HL-60/S4 treated with phorbol 12-myristate 13-acetate at 8.2 ng/mL for 4 days and 3 days (cell line): ENCODE data around the gene RSRC2.
"Not testable (repeated sequence)": the region's sequence is repeated elsewhere in the genome, so short reads cannot be mapped to it uniquely, and the experiment has no call there.

Experiments
- in situ Hi-C: fragments of 300-500 bp; cut with MboI; formaldehyde crosslinking; loops from 2 replicates; pipeline ENCODE4 v1.15.0; 2022; ENCODE audit warnings: low sequenced_read_pairs

RSRC2 gene

DNA sequence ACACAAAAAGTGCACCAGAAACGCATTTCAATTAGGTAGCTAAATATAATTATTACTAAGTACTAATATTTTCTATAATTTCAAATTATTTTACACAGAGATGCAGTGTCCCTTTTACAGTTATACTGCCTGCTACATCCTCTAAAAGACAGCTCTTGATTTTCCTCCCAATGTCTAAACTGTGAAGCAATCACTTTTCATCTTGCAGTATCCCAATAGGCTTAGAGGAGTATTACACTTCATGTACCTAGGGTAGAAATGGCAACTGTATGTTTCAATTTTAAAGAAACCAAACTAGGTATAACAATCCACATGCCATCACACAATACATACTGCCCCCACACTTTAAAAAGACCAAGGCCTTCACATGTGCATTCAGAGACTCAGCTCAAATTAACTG lies 7.3 kb downstream of the RSRC2 start:
- in situ Hi-C loops = no loop called here

DNA sequence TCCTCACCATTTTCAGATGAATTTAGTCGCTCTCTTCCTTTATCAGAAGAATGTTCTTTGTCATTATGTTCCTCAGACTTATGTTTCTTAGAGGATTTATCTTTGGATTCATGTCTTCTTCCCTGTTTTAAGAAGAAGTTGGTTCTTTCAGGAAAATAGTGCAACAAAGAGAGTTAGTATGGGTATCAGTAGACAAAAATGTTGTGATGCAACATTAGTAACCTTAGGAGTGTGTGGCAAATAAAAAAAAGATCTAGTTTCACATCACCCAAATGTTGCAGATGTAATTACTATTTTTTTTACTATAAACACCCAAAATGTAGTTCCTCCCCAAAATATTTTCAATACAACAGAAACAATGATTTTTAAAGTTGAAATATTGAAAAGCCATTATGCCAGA lies 7.8 kb downstream of the RSRC2 start:
- in situ Hi-C loops = no loop called here

DNA sequence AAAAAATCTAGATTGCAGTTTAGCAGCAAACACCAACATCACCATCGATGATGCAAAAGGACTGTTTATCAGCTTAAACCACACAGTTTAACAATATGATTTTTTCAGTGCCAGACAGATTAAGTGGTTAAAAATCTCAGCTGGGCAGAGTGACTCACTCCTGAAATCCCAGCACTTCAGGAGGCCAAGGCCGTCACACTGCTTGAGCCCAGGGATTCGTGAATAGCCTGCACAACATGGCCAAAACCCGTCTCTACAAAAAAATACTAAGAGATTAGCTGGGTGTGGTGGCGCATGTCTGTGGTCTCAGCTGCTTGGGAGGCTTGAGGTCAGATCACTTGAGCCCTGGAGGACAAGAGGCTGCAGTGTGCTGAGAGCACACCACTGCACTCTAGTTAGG lies 8.9 kb downstream of the RSRC2 start:
- in situ Hi-C loops = no loop called here

DNA sequence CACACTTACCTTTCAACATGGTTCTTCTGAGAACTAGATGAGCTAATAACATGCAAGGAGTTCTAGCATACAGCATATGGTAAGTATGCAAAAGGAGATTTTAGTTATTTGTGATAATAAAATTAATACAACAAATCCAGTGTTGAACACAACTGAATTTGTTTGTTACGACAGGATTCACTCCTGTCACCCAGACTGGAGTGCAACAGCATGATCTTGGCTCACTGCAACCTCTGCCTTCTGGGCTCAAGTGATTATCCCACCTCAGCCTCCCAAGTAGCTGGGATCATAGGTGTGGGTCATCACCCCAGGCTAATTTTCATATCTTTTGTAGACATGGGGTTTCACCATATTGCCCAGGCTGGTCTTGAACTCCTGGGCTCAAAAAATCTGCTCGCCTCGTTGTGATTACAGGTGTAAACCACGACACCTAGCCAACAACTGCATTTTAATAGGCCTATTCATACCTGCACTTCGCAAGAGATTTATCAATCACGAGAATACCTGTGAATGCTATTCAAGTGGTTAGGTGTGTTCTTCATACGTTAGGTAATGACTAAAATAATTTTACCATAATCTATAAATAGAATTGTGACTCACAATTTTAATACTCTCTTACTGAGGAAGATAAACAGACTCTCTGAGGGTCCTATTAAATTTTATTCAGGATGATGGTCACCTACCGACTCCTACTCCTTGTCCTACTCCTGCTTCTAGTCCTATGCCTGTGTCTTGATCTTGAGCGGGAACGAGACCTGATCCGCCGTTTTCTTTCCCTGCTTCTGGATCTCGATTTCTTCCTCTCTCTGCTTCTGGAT lies 10.0 kb downstream of the RSRC2 start:
- in situ Hi-C loops = no loop called here

DNA sequence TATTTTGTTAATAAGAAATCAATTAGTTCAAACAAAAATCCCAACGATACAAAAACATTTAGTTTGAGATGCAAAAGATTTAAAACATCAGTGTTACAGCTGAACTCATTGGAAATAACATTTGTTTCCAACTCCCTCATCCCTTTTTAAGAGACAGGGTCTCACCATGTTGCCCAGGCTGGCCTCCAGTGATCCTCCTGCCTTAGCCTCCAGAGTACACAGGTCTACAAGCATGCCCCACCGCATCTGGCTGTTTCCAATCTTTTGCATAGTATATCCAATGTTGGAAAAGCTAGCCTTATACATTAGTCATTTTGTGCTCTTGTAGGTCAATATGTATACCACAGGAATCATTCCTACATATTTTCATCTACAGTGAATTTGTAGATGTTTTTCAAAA lies 11.5 kb downstream of the RSRC2 start:
- in situ Hi-C loops = no loop called here

DNA sequence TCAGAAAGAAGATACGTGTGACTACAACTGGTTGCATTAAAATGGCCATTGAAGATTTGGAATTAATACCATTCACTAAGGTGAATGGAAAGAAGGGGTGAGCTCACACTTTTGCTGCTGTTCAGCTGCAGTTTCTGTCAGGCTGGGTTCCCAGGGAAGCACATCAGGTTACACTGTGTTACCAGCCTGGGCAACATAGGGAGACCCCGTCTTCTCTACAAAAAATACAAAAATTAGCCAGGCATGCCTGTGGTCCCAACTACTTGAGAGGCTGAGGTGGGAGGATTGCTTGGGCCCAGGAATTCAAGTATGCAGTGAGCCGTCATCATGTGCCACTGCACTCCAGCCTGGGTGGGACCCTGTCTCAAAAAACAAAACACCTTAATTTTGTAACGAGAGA lies 13.1 kb downstream of the RSRC2 start:
- in situ Hi-C loops = no loop called here

DNA sequence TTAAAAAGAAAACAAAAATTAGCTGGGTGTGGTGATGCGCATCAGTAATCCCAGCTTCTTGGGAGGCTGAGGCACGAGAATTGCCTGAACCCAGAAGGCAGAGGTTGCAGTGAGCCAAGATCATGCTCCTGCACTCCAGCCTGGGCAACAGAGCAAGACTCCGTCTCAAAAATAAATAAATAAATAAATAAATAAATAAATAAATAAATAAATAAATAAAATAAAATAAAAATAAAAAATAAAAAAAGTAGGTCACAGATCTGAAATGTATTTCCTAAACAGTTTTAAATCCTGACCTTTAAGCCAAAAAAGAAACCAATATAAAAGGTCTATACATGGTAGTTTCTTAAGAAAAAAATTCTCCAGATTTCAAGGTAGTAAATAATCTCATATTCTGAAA lies 13.7 kb downstream of the RSRC2 start:
- in situ Hi-C loops = not testable (repeated sequence)

DNA sequence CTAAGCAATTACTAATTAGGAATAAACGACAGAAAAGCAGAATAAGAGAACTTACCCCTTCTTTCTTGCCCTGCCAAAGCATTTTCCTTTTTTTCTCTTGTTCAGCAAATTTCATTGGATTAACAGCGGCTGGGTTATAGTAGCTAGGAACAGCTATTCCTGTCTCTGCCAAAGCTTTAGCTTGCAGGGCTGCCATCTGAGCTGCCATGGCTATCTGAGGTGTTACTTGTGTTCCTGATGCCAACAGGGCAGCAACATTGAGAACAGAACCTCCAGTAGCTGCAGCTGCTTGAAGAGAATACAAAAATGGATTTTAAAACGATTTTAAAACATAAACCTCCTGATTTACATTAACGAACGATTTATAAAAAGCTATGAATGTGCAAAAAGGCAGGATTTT lies 18.6 kb downstream of the RSRC2 start:
- in situ Hi-C loops = no loop called here

DNA sequence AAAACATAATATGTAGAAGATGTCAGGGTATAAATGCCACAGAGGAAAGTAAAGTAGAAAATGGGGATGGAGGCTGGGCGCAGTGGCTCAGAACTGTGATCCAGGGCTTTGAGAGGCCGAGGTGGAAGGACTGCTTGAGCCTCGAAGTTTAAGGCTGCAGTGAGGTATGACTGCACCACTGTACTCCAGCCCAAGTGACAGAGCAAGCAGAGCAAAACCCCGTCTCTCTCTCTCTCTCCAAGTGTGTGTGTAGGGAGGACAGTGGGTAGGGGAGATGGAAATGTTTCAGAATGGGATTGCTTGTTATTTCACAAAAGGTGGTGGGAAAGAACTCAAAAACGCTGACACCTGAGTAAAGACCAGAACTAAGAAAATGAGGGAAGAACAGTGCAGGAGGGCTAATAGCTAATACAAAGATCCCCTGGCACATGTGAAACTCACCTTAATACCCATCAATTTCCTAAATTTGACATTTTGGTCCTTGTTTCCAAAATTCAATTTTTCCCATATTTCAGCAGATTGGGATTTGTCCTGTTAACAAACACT lies 20.3 kb downstream of the RSRC2 start:
- in situ Hi-C loops = no loop called here

DNA sequence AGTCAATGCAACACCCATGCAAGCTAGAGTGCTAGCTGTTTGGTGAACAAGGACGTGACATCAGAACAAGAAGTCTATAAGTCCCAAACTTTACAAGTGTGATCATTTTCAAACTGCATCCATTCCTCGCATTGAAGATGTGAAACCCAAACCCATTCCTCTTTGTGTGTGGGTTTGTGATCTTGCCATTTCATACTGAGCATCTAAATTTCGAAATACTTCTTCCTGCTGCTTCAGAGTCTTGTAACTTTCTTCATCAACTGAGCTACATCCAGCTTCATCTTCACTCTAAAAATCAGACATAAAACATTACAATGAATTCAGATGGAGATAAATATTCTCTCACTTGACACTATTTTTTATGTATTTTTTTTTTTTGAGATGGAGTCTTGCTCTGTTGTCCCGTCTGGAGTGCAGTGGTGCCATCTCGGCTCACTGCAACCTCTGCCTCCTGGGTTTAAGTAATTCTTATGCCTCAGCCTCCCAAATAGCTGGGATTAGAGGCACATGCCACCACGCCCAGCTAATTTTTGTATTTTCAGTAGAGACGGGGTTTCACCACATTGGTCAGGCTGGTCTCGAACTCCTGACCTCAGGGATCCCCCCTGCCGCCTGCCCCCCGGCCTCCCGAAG lies 21.2 kb downstream of the RSRC2 start:
- in situ Hi-C loops = no loop called here

DNA sequence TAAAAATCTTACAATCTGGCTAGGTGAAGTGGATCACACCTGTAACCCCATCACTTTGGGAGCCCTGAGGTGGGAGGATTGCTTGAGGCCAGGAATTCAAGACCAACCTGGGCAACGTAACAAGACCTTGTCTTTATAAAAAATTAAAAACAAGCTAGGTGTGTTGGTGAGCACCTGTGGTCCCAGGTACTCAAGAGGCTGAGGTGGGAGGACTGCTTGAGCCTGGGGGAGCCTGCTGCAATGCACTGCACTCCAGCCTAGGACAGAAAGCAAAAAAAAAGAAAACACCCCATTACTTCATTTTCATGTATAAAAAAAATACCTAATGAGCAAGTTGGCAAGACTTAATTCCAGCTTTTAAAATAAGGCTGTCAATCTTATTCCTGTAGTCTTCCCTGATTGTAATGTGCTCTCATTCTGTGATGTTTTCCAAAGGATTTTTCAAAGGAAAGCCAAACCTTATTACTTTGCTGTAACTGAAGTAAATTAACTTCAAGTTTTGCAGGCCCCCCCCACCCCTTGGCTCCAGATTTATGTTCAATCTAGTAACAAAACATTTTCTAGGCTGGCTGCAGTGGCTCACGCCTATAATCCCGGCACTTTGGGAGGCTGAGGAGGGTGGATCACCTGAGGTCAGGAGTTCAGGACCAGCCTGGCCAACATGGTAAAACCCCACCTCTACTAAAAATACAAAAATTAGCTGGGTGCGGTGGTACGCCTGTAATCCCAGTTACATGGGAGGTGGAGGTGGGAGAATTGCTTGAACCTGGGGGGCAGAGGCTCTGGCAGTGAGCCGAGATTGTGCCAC lies 22.7 kb downstream of the RSRC2 start:
- in situ Hi-C loops = no loop called here

DNA sequence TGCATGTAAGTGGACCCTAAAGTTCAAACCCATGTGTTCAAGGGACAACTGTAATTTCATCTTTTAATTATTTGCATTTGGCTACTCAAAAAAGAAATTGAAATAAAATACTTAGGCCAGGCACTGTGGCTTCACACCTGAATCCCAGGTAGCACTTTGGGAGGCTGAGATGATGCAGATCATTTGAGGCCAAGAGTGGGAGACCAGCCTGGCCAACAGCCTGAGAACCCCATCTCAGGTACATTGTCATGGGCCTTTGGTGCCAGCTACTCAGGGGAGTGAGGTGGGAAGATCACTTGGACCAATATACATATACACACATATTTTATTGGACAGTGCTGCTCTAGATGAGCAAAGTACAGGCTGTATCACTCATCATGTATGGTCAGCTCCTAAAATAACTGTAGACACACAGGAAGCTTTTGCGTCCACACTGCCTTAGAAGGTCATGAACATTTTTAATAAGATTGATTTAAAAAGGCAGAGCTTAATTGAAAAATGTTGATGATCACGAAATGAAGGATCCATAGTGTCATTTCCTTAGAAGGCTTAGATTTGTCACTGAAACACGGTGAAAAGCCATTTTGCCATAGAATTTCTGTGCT lies 23.5 kb downstream of the RSRC2 start:
- in situ Hi-C loops = no loop called here

DNA sequence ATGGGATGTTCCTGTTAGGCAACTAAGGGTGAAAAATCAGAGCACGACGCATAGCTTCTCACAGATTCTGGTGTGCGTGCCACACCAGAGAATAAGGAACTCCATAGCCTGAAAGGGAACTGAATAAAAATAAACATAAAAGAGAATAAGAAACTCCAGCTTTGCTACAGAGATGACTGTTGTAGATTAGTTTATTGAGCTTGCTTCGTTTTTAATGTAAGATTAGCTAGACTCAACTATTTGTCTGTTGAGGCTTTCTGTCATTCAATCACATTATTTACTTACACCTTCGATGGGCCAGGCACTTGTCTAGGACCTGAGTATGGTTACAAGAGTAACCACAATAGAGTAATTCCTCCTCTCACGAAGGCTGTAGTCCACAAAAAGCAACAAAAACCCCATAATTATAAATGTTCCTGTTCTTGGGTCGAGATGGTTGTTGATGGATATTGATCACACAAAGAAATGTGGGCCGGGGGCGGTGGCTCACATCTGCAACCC lies 25.2 kb downstream of the RSRC2 start:
- in situ Hi-C loops = no loop called here

DNA sequence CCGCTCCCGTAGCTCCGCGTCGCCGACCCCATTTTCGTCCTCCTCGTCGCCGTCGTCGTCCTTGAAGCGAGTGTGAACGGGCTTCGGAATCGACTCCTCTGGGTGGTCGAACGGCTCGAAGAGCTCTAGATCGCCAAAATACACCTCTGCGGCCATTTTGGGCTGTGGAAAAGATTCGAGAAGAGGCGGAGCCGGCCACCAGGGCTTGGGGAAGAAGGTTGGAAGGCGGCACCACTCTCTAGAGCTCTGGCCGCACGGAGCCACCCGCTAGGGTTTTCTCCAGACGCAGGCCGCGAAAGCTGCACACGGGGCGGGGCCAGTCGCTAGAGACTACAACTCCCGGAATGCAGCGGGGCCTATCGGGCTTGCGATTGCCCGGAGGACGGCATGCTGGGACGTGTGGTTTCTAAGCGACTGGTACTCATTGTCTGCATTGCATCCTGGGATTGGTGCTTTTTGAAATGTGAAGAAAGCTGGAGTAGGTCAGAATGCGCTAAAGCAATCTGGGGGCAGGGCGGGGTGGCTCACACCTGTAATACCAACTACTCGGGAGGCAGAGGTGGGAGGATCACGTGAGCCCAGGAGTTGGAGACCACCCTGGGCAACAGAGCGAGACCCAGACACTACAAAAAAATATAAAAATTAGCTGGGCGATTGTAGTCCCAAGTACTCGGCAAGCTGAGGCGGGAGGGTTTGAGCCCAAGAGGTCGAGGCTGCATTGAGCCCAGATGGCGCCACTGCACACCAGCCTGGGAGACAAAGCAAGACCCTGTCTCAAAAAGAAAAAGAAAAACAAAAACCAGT lies 25.8 kb downstream of the RSRC2 start, which contains the start of gene ZCCHC8:
Gene ZCCHC8 (minus strand): TSS at position 248 of the 804 bp plus-strand sequence. CDS start 92 bp downstream, at position 156.
- in situ Hi-C loops = no loop called here

DNA sequence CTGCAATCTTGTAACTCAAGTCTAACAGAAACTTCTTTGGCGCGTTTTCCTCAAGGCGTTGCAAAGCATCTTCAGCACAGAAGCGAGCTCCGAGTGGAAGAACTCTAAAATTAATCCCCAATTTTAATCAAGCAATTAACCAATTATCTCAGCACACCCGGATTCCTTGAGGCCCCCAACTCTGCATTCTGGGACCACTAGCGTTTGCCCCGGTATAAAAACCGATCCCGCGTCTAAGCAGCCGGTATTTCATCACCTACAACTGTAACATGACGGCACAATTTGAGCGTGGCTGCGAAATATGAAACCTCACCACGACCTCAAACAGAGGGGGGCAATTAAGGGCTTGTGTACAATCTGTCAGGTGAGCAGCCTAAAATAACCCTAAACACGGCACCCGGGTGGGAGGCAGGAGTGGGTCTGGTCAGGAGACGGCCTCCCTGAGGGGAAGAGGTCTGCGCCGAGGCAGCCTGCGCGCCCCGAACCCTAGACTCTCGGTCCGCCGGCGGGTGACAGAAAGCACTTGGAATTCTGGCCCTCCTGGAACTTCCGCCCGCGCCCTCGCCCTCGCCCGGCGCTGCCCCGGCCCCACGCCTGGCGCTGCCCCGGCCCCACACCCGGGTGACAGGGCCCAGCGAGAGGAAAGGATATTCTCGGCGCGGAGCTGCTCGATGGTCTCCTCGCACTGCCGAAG lies 26.6 kb downstream of the RSRC2 start:
- in situ Hi-C loops = no loop called here

DNA sequence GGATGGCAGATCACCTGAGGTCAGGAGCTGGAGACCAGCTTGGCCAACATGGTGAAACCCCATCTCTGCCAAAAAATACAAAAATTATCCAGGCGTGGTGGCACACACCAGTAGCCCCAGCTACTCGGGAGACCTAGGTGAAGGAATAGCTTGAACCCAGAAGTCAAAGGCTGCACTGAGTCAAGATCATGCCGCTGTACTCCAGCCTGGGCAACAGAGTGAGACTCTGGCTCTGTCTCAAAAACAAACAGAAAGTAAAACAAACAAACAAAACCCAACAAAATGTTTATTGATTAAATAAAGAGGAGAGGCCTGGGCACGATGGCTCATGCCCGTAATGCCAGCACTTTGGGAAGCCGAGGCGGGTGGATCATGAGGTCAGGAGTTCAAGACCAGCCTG lies 31.5 kb downstream of the RSRC2 start:
- in situ Hi-C loops = no loop called here

DNA sequence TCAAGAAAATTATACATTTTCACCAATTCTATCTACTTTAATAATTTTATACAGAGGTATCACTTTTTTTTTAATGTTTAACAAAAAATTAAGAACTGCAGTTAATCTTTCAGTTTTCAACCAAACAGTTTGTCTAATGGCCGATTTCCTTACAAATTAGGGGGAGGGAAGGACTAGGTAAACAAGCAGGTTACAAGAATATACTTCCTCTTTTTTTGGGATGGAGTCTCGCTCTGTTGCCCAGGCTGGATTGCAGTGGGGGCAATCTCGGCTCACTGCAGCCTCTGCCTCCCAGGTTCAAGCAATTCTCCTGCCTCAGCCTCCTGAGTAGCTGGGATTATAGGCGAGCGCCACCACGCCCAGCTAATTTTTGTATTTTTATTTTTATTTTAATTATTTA lies 33.5 kb downstream of the RSRC2 start:
- in situ Hi-C loops = not testable (repeated sequence)

DNA sequence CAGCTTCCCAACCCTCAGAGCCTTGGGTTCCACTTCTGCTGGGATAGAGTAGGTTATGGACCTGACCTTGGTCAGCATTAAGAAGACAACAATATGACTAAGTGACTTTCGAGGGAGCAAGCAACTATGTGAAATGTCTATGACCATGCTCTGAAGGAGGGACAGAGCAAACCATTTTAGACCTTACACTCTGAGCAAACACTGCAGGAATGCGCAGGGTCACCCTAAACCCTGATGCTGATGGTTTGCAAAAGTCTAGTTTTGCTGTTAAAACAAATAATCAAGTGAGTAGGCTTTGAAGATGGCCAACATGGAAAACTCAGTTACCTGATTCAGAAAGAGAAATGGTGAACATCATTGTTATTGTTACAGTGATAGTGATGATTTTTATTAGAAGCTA lies 34.7 kb downstream of the RSRC2 start:
- in situ Hi-C loops = no loop called here

DNA sequence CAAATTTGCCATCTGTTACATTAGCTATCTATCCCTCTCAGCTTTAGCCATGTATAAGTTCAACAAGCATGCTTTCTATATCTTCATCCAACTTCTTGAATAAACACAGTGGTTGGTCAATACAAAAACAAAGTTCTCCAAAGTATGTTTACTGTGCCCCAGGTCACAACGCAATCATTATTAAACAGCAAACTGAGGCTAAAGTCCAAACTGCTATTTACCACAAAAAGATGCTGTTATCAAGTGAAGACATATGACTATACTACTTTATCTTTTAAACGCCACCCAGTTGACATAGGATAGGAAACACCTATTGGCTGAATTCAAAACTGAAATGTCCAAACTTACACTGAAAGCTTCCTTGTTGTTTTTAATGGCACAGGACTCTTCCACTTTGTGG lies 37.7 kb downstream of the RSRC2 start:
- in situ Hi-C loops = no loop called here
